ENCODE measurements around the gene LHX1.

DNA sequence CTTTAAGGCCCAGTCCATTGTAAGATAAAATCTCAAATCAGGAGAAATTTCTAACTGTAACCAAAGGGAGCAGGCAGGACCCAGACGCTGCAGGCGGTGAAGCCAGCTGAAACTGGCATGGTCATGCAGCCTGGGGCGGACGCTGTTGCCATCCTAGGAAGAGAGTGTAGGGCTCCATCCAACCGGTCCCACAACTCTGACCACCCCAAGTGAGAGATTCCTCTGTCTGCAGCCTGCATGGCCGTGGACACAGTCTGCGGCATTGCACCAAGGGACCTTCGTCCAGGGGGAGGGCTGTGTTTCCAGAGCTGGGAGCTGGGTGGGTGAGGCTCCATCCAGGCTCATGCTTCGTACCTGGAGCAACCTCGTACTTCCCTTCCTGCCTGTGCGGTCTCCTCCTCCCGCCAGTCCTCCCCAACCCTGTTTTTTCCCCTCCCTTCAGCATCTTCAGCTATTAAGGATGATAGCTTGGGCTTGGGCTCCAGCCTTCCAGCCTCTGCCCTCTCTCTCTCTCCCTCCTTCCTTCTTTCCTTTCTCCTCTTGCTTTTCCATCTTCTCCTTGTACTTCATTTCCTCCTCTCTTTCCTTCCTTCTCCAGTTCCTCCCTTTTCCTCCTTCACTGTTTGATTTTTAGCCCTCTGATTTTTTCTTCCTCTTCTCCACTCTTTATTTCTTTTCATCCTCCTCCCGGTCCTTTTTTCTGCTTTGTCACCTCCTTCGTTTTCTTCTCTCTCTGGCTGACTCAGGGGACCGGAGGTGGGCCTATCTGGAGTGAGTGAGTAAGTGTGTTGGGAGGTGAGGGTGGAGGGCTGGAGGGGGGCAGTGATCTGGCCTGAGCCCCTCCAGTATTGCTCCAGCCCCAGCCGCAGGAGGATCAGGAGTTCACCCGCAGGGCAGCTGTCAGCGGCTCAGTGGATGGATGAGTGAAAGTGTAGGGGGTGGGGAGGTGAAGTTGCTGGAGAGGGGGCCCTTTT lies 17.0 kb upstream of the LHX1 start:
- TF ChIP-seq, protein P1, sequence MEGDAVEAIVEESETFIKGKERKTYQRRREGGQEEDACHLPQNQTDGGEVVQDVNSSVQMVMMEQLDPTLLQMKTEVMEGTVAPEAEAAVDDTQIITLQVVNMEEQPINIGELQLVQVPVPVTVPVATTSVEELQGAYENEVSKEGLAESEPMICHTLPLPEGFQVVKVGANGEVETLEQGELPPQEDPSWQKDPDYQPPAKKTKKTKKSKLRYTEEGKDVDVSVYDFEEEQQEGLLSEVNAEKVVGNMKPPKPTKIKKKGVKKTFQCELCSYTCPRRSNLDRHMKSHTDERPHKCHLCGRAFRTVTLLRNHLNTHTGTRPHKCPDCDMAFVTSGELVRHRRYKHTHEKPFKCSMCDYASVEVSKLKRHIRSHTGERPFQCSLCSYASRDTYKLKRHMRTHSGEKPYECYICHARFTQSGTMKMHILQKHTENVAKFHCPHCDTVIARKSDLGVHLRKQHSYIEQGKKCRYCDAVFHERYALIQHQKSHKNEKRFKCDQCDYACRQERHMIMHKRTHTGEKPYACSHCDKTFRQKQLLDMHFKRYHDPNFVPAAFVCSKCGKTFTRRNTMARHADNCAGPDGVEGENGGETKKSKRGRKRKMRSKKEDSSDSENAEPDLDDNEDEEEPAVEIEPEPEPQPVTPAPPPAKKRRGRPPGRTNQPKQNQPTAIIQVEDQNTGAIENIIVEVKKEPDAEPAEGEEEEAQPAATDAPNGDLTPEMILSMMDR (optimal IDR thresholded peaks at IDR 0.05 in 1 of 3, IDR thresholded peaks at IDR 0.05 in 1 of 3, conservative IDR thresholded peaks at IDR 0.05 in 1 of 3; ENCODE audit: extremely low read depth in 1 of 3, insufficient read depth in 2 of 3, low read length in 3 of 3) = no peak
- no peak for TF ChIP-seq EZH2 (IDR thresholded peaks at IDR 0.05; ENCODE audit: low read length)
